Glutamatergic neuron (in vitro differentiated cells): ENCODE results near the gene HDC. TPM values are rescaled to one million over a fixed set of nuclear protein-coding genes. Genes with fewer than 3 reads are reported as not detected.

Experiments used
- DNase-seq: peaks from one replicate; pipeline ENCODE4 v3.0.0; 2022
- H3K27ac Mint-ChIP-seq: one replicate; pipeline ENCODE4 v1.8.0; 2020; ENCODE audit warnings: mild to moderate bottlenecking, mixed read lengths, inconsistent platforms; ENCODE audit not compliant: unreplicated experiment
- H3K27me3 Mint-ChIP-seq: one replicate; pipeline ENCODE4 v1.8.0; 2020; ENCODE audit warnings: mild to moderate bottlenecking, moderate library complexity, mixed read lengths, inconsistent platforms; ENCODE audit not compliant: unreplicated experiment
- H3K36me3 Mint-ChIP-seq: one replicate; pipeline ENCODE4 v1.8.0; 2020; ENCODE audit warnings: mild to moderate bottlenecking, mixed read lengths, inconsistent platforms; ENCODE audit not compliant: unreplicated experiment
- H3K4me1 Mint-ChIP-seq: one replicate; pipeline ENCODE4 v1.8.0; 2020; ENCODE audit warnings: mild to moderate bottlenecking, low read depth, mixed read lengths, inconsistent platforms; ENCODE audit not compliant: unreplicated experiment
- H3K4me3 Mint-ChIP-seq: one replicate; pipeline ENCODE4 v1.8.0; 2020; ENCODE audit warnings: mild to moderate bottlenecking, mixed read lengths, inconsistent platforms; ENCODE audit not compliant: unreplicated experiment
- H3K9me3 Mint-ChIP-seq: one replicate; pipeline ENCODE4 v1.8.0; 2020; ENCODE audit warnings: mild to moderate bottlenecking, moderate library complexity, mixed read lengths, inconsistent platforms; ENCODE audit not compliant: unreplicated experiment
- CTCF ChIP-seq: fragments of 200-600 bp; sonication (generic); IDR thresholded peaks from one replicate; pipeline ENCODE4 v1.5.0; 2021; ENCODE audit not compliant: partially characterized antibody, unreplicated experiment
- total RNA-seq: library from RNA; stranded (reverse); fragmentation: NEBNext Ultra II Directional; extraction: Animal tissue kit (Norgen Biotek cat#: 25700); gene quantifications from one replicate; pipeline ENCODE4 v1.2.1, GENCODE V29; 2021; ENCODE audit not compliant: unreplicated experiment

The HDC gene
- total RNA-seq, 1 donor from 2014 or later = not detected

- Mint-ChIP-seq H3K36me3 (no peaks in the 10 kb centered on the region), H3K27ac (no peak overlapping the region), H3K4me3 (no peak overlapping the region)
Observed at GRCh38 chr15:50229336-50229735, 36.2 kb downstream of the HDC start.

GRCh38 chr15:50228866-50229265 lies 36.7 kb downstream of the HDC start:
- no peak overlapping the region for H3K4me3 Mint-ChIP-seq
- no peaks in the 10 kb centered on the region for H3K9me3 Mint-ChIP-seq
- no peaks in the 10 kb centered on the region for H3K4me1 Mint-ChIP-seq
- H3K36me3 Mint-ChIP-seq = no peaks in the 10 kb centered on the region
- no peak overlapping the region for H3K27ac Mint-ChIP-seq
- no peaks in the 10 kb centered on the region for H3K27me3 Mint-ChIP-seq
- no peak for TF ChIP-seq CTCF
- no peak for DNase-seq

More at GRCh38 chr15:50229336-50229735, 36.2 kb downstream of the HDC start:
- H3K4me1 Mint-ChIP-seq = no peaks in the 10 kb centered on the region
- H3K9me3 Mint-ChIP-seq = no peaks in the 10 kb centered on the region
- H3K27me3 Mint-ChIP-seq = no peaks in the 10 kb centered on the region
- TF ChIP-seq CTCF = no peak
- no peak for DNase-seq

- Mint-ChIP-seq H3K4me3 (no peak overlapping the region), H3K27me3 (no peaks in the 10 kb centered on the region), H3K9me3 (no peaks in the 10 kb centered on the region), H3K27ac (no peak overlapping the region), H3K4me1 (peaks cover 1% of the 10 kb centered on the region), H3K36me3 (no peaks in the 10 kb centered on the region)
- DNase-seq = no peak
- no peak for TF ChIP-seq CTCF
Observed at GRCh38 chr15:50227076-50227475, 38.5 kb downstream of the HDC start.

- no peak for TF ChIP-seq CTCF
- H3K27ac Mint-ChIP-seq = no peak overlapping the region
- no peaks in the 10 kb centered on the region for H3K36me3 Mint-ChIP-seq
- H3K4me1 Mint-ChIP-seq = peaks cover 1% of the 10 kb centered on the region
- DNase-seq = no peak
- no peak overlapping the region for H3K4me3 Mint-ChIP-seq
- H3K27me3 Mint-ChIP-seq = no peaks in the 10 kb centered on the region
- H3K9me3 Mint-ChIP-seq = no peaks in the 10 kb centered on the region
Observed at GRCh38 chr15:50225938-50226337, 39.6 kb downstream of the HDC start.

DNA sequence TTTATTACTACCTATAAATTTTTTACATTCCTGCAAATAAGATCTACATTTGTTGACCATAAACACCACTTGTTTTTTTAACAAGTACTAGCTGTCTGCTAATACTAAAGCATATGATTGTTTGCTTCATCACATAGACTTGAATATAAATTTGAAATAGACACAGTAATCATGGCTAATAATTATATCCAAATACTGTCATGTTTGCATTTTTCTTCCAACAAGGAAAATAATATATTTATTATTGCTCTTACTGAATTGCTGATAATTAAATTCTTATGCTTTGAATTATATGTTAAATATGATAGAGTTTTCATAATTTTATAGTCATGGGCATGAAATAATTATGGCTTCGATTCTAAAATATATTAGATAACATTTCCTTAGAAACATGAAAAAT lies 40.5 kb downstream of the HDC start:
- Mint-ChIP-seq H3K27me3 (no peaks in the 10 kb centered on the region), H3K4me1 (peaks cover 1% of the 10 kb centered on the region), H3K4me3 (no peak overlapping the region), H3K27ac (no peak overlapping the region), H3K9me3 (no peaks in the 10 kb centered on the region), H3K36me3 (no peaks in the 10 kb centered on the region)
- TF ChIP-seq CTCF = no peak
- DNase-seq = no peak
